ENCODE measurements around the gene ATL1.
A peak's percentile ranks its signal among the peaks of the same experiment; 100 is the strongest.
"Not testable (repeated sequence)": the region's sequence is repeated elsewhere in the genome, so short reads cannot be mapped to it uniquely, and the experiment has no call there.

ATL1 gene

GRCh38 chr14:50659327-50659974 lies 99.5 kb downstream of the ATL1 start:
- no peak for DNase-seq

- not testable (repeated sequence) for DNase-seq
Measured at GRCh38 chr14:50664579-50664978, 104.6 kb downstream of the ATL1 start.

- not testable (repeated sequence) for DNase-seq
Measured at GRCh38 chr14:50665300-50665699, 105.4 kb downstream of the ATL1 start.

- peak; percentile 24 for DNase-seq
Measured at GRCh38 chr14:50666772-50667683, 107.1 kb downstream of the ATL1 start.

- no peak for DNase-seq
Measured at GRCh38 chr14:50667684-50667995, 107.7 kb downstream of the ATL1 start.

GRCh38 chr14:50667996-50668825 lies 108.3 kb downstream of the ATL1 start, which contains the start of gene SAV1:
Gene SAV1 (minus strand): TSS chr14:50668306. CDS start chr14:50667967, 339 bp downstream.
- peak; percentile 67 for DNase-seq

GRCh38 chr14:50668826-50669143 lies 108.8 kb downstream of the ATL1 start:
- no peak for DNase-seq

GRCh38 chr14:50669441-50669986 lies 109.6 kb downstream of the ATL1 start:
- DNase-seq: no peak

GRCh38 chr14:50670196-50670865 lies 110.4 kb downstream of the ATL1 start:
- no peak for DNase-seq

- DNase-seq: no peak
Measured at GRCh38 chr14:50670866-50671256, 110.9 kb downstream of the ATL1 start.

GRCh38 chr14:50675597-50675996 lies 115.7 kb downstream of the ATL1 start:
- DNase-seq: no peak

- no peak for DNase-seq
Measured at GRCh38 chr14:50676814-50677516, 117.0 kb downstream of the ATL1 start.

- DNase-seq: no peak
Measured at GRCh38 chr14:50677527-50678063, 117.7 kb downstream of the ATL1 start.

GRCh38 chr14:50678163-50678562 lies 118.2 kb downstream of the ATL1 start:
- DNase-seq: no peak

GRCh38 chr14:50679674-50680073 lies 119.7 kb downstream of the ATL1 start:
- no peak for DNase-seq
